ENCODE results near the gene PEDS1.

GRCh38 chr20:50175938-50176933 lies 22.7 kb upstream of the PEDS1 start:
- TF ChIP-seq CTCF (IDR thresholded peaks at IDR 0.05; ENCODE audit: insufficient read depth, low read depth, low read length), result no peak
- no peak for TF ChIP-seq EZH2 (IDR thresholded peaks at IDR 0.05; ENCODE audit: insufficient read depth, low read length)
